GM12878 (cell line): Measurements from ENCODE around the gene LSM3. TPM values are rescaled to one million over a fixed set of nuclear protein-coding genes. Genes with fewer than 3 reads are reported as not detected.

Source experiments
- ATAC-seq: fragments of 200-7000 bp; cut with Tn5 transposase; 3 replicates; pipeline ENCODE4 v1.9.1; 2020; ENCODE audit warnings: mild to moderate bottlenecking, moderate library complexity
- BruUV-seq: library from RNA; stranded (reverse); fragments of 400-500 nt; replicated peaks from 2 replicates; lab custom pipeline; 2021; lab: Mats Ljungman, UMichigan
- CTCF ChIA-PET: fragments of 300-600 bp; sonication (Branson Sonifier 250); formaldehyde crosslinking; extraction: SDS; loops from one replicate; lab custom pipeline; 2021; ENCODE audit warnings: inconsistent platforms; lab: Yijun Ruan, JAX
- POLR2A ChIA-PET: fragments of 350-600 bp; formaldehyde crosslinking; extraction: SDS; loops from one replicate; lab custom pipeline; 2021; ENCODE audit warnings: inconsistent platforms; lab: Charles Lee
- RAD21 ChIA-PET: fragments of 300-600 bp; sonication (Branson Sonifier 250); formaldehyde crosslinking; loops from one replicate; lab custom pipeline; 2023; ENCODE audit warnings: antibody characterized with exemption; ENCODE audit not compliant: unreplicated experiment; lab: Charles Lee
- SMC1A ChIA-PET: fragments of 300-600 bp; sonication (Branson Sonifier 250); formaldehyde crosslinking; loops from one replicate; lab custom pipeline; 2023; ENCODE audit not compliant: unreplicated experiment, uncharacterized antibody; lab: Charles Lee
- DNase-seq: peaks from one replicate; pipeline ENCODE4 v3.0.0-alpha.2; 2011; ENCODE audit warnings: low read depth, low spot score
- FAIRE-seq: peaks from 3 replicates; lab custom pipeline; 2011; peaks lifted over from hg19 to GRCh38; lab: Jason Lieb, UNC
- H2AFZ ChIP-seq: 2 replicates; pipeline ENCODE4 v1.6.0; 2011; ENCODE audit warnings: low read depth, low read length, control low read depth; ENCODE audit not compliant: control insufficient read depth
- H3K27ac ChIP-seq: 2 replicates; pipeline ENCODE4 v1.5.1; 2011; ENCODE audit warnings: control low read depth; ENCODE audit not compliant: control insufficient read depth, insufficient read depth
- H3K27me3 ChIP-seq, 2 experiments: replicated peaks in 1 of 2; 2 replicates each; pipeline versions ENCODE4 v1.6.0 to v1.6.1; 2011; ENCODE audit warnings: low read length in 1 of 2; ENCODE audit not compliant: control insufficient read depth in 2 of 2, insufficient read depth in 2 of 2
- H3K36me3 ChIP-seq, 2 experiments: 2 replicates each; pipeline ENCODE4 v1.5.1; 2011; ENCODE audit warnings: low read length in 1 of 2; ENCODE audit not compliant: control insufficient read depth in 2 of 2, insufficient read depth in 2 of 2
- H3K4me1 ChIP-seq: 2 replicates; pipeline ENCODE4 v1.6.1; 2011; ENCODE audit warnings: mild to moderate bottlenecking, low read length, moderate library complexity, mixed read lengths; ENCODE audit not compliant: control insufficient read depth, insufficient read depth
- H3K4me2 ChIP-seq: 2 replicates; pipeline ENCODE4 v1.6.0; 2011; ENCODE audit warnings: control low read depth; ENCODE audit not compliant: control insufficient read depth, insufficient read depth
- H3K4me3 ChIP-seq: fragments of 200-600 bp; sonication (generic); 2 replicates; pipeline ENCODE4 v1.5.1; 2016
- H3K79me2 ChIP-seq: 2 replicates; pipeline ENCODE4 v1.6.0; 2011; ENCODE audit warnings: low read length; ENCODE audit not compliant: control insufficient read depth, insufficient read depth
- H3K9ac ChIP-seq: 2 replicates; pipeline ENCODE4 v1.8.0; 2011; ENCODE audit warnings: low read length, control low read depth, mixed read lengths; ENCODE audit not compliant: control insufficient read depth, insufficient read depth
- H3K9me3 ChIP-seq: replicated peaks from 3 replicates; pipeline ENCODE4 v1.5.1; 2011; ENCODE audit warnings: mild to moderate bottlenecking, low read length; ENCODE audit not compliant: control insufficient read depth, insufficient read depth
- H4K20me1 ChIP-seq: 2 replicates; pipeline ENCODE4 v1.6.0; 2011; ENCODE audit not compliant: control insufficient read depth, insufficient read depth
- ATF2 ChIP-seq: IDR thresholded peaks from 2 replicates; pipeline ENCODE4 v1.6.1; 2012; ENCODE audit warnings: low read length, inconsistent platforms
- CHD4 ChIP-seq: fragments of 200-600 bp; sonication (generic); IDR thresholded peaks from 2 replicates; pipeline ENCODE4 v1.6.1; 2016; ENCODE audit warnings: mild to moderate bottlenecking
- IKZF2 ChIP-seq, 2 experiments: fragments of 450-650 bp; IDR thresholded peaks; 2 replicates each; pipeline ENCODE4 v1.6.1; 2017; ENCODE audit warnings: mild to moderate bottlenecking in 2 of 2, moderate library complexity in 2 of 2
- MEF2A ChIP-seq: IDR thresholded peaks from 2 replicates; pipeline ENCODE4 v1.6.1; 2011; ENCODE audit warnings: low read depth, mild to moderate bottlenecking, low read length, moderate library complexity; ENCODE audit not compliant: insufficient read depth
- MEF2B ChIP-seq: fragments of 450-650 bp; IDR thresholded peaks from 2 replicates; pipeline ENCODE4 v1.6.1; 2018; ENCODE audit warnings: mild to moderate bottlenecking, moderate library complexity; ENCODE audit not compliant: partially characterized antibody, poor library complexity, severe bottlenecking
- RCOR1 ChIP-seq: conservative IDR thresholded peaks from 2 replicates; pipeline ENCODE4 v1.6.1; 2012; ENCODE audit warnings: low read depth, low read length, improper control_type of control experiment
- RELB ChIP-seq: fragments of 450-650 bp; IDR thresholded peaks from 2 replicates; pipeline ENCODE4 v1.6.1; 2017; ENCODE audit warnings: low read depth, mild to moderate bottlenecking, moderate library complexity
- SIX5 ChIP-seq: IDR thresholded peaks from 2 replicates; pipeline ENCODE4 v1.6.1; 2011; ENCODE audit warnings: mild to moderate bottlenecking, low read depth, low read length, moderate library complexity; ENCODE audit not compliant: severe bottlenecking
- SMAD1 ChIP-seq: fragments of 450-650 bp; IDR thresholded peaks from 2 replicates; pipeline ENCODE4 v1.6.1; 2018; ENCODE audit warnings: mild to moderate bottlenecking, low read depth; ENCODE audit not compliant: partially characterized antibody
- SREBF1 ChIP-seq: IDR thresholded peaks from 2 replicates; pipeline ENCODE4 v1.6.1; 2012; ENCODE audit warnings: mild to moderate bottlenecking, low read length
- TARDBP ChIP-seq: IDR thresholded peaks from 2 replicates; pipeline ENCODE4 v1.6.1; 2016; ENCODE audit warnings: borderline replicate concordance
- YBX1 ChIP-seq: fragments of 450-650 bp; IDR thresholded peaks from 2 replicates; pipeline ENCODE4 v1.6.1; 2016; ENCODE audit warnings: antibody characterized with exemption
- ZBED1 ChIP-seq: IDR thresholded peaks from 2 replicates; pipeline ENCODE4 v1.6.1; 2016; ENCODE audit warnings: borderline replicate concordance
- WGBS: methylation state at CpG from one replicate; pipeline ENCODE4 v1.1.6; 2016; ENCODE audit warnings: low lambda C conversion rate; ENCODE audit not compliant: insufficient replicate concordance, insufficient coverage; ENCODE audit errors: missing lambda C conversion rate; 5-methylcytosine and 5-hydroxymethylcytosine counted together
- in situ Hi-C: fragments of 300-500 bp; cut with MboI; formaldehyde crosslinking; loops from 9 replicates; pipeline ENCODE4 v1.14.3; 2018; ENCODE audit warnings: mixed read lengths
- intact Hi-C: fragments of 100-400 bp; cut with micrococcal nuclease; formaldehyde crosslinking; loops from one replicate; pipeline ENCODE4 v1.14.2; 2022; ENCODE audit not compliant: unreplicated experiment
- polyA plus RNA-seq, 11 experiments: library from polyadenylated mRNA; depleted of rRNA in 4 of 11; unstranded in 6 of 11; stranded (reverse) in 5 of 11; fragments of >200 nt; fragmentation: Nextera tagmentation in 4 of 11; fragmentation: Illumina TruSeq in 1 of 11; extraction: Ambion mirVana in 4 of 11; extraction: Trizol in 1 of 11; gene quantifications; 1 replicate in 1 of 11; 2 replicates in 10 of 11; pipeline versions ENCODE4 v1.2.1 to v1.2.3, GENCODE V29; 2011 to 2016; ENCODE audit warnings: inconsistent platforms in 2 of 11, missing spikeins in 2 of 11, low read depth in 1 of 11
- total RNA-seq, 4 experiments: library from RNA; depleted of rRNA in 3 of 4; stranded (reverse); fragments of >200 nt in 3 of 4; fragmentation: Illumina TruSeq in 1 of 4; extraction: Trizol in 1 of 4; gene quantifications; 2 replicates each; pipeline versions ENCODE4 v1.2.1 to v1.2.3, GENCODE V29; 2013 to 2021

LSM3 gene
- total and polyA plus RNA-seq, 10 of the 15 experiments (the other 5 are each of a cell fraction or from before 2014, with no cell fraction given) = 15.5 to 111 (median 29.1) TPM

GRCh38 chr3:14248849-14249523 lies 70.4 kb downstream of the LSM3 start:
- Histone ChIP-seq H3K27ac (no peak overlapping the region), H3K27me3 (peaks cover 0 to 2% of the 10 kb centered on the region in 2 experiments; a peak in 1 of 4 replicates), H3K4me3 (no peak overlapping the region), H3K9ac (no peak overlapping the region), H3K79me2 (no peaks in the 10 kb centered on the region), H3K4me1 (no peaks in the 10 kb centered on the region), H2AFZ (no peak overlapping the region), H4K20me1 (no peaks in the 10 kb centered on the region; the same call in 1 of the 2 replicates), H3K36me3 (no peaks in the 10 kb centered on the region), H3K9me3 (no peaks in the 10 kb centered on the region), H3K4me2 (no peak overlapping the region)
- DNase-seq (no peak), FAIRE-seq (no peak), ATAC-seq (no peak)
- BruUV-seq = no TSS peak
- in situ Hi-C loops (no loop called here), intact Hi-C loops (no loop called here)
- WGBS = 27% methylated on average over 5 of the region's 5 CpGs
- ChIA-PET POLR2A (no interaction called here), SMC1A (no interaction called here), RAD21 (no interaction called here), CTCF (no interaction called here)
- TF ChIP-seq ZBED1 (no peak), RCOR1 (no peak), ATF2 (no peak), CHD4 (no peak), MEF2B (no peak), SREBF1 (no peak), YBX1 (no peak), MEF2A (no peak), TARDBP (no peak), SMAD1 (no peak), SIX5 (no peak), IKZF2 (IDR thresholded peaks at IDR 0.05) (no peak), RELB (no peak)

Other genes starting within 250 kb of the LSM3 start
- gene CHCHD4, start 53.9 kb upstream of the LSM3 start, total RNA-seq (2014; rRNA removed) = 22.4 and 27.0 TPM in 2 replicates
- gene CHCHD4, start 53.9 kb upstream of the LSM3 start, total RNA-seq (2014; rRNA removed; fragmentation: Illumina TruSeq; extraction: Trizol) = 24.4 and 24.6 TPM in 2 replicates
- 20.1 and 21.0 TPM in 2 replicates for gene CHCHD4, start 53.9 kb upstream of the LSM3 start, total RNA-seq (2021)
- 22.9 and 28.8 TPM in 2 replicates for gene CHCHD4, start 53.9 kb upstream of the LSM3 start, polyA plus RNA-seq (2011; rRNA removed)
- gene CHCHD4, start 53.9 kb upstream of the LSM3 start, polyA plus RNA-seq (2014; fragmentation: Illumina TruSeq; extraction: Trizol) = 34.9 and 38.4 TPM in 2 replicates
- gene CHCHD4, start 53.9 kb upstream of the LSM3 start, polyA plus RNA-seq (2014; fragmentation: Nextera tagmentation; extraction: Ambion mirVana) = 10 to 100 TPM; 37.9 to 46.8 TPM
- 25.3 and 26.0 TPM in 2 replicates for gene CHCHD4, start 53.9 kb upstream of the LSM3 start, polyA plus RNA-seq (2014; rRNA removed)
- gene CHCHD4, start 53.9 kb upstream of the LSM3 start, polyA plus RNA-seq (2016; fragmentation: Nextera tagmentation; extraction: Ambion mirVana) = 10 to 100 TPM; 31.9 to 36.4 TPM
- gene TMEM43, start 53.8 kb upstream of the LSM3 start, total RNA-seq (2014; rRNA removed) = 23.0 and 25.0 TPM in 2 replicates
- gene TMEM43, start 53.8 kb upstream of the LSM3 start, total RNA-seq (2014; rRNA removed; fragmentation: Illumina TruSeq; extraction: Trizol) = 15.4 and 15.7 TPM in 2 replicates
- gene TMEM43, start 53.8 kb upstream of the LSM3 start, total RNA-seq (2021) = 18.0 and 18.7 TPM in 2 replicates
- 29.9 and 33.0 TPM in 2 replicates for gene TMEM43, start 53.8 kb upstream of the LSM3 start, polyA plus RNA-seq (2011; rRNA removed)
- gene TMEM43, start 53.8 kb upstream of the LSM3 start, polyA plus RNA-seq (2014; fragmentation: Illumina TruSeq; extraction: Trizol) = 16.9 and 17.5 TPM in 2 replicates
- gene TMEM43, start 53.8 kb upstream of the LSM3 start, polyA plus RNA-seq (2014; fragmentation: Nextera tagmentation; extraction: Ambion mirVana) = 1 to 10 TPM; 7.2 to 7.6 TPM
- 17.1 and 18.3 TPM in 2 replicates for gene TMEM43, start 53.8 kb upstream of the LSM3 start, polyA plus RNA-seq (2014; rRNA removed)
- gene TMEM43, start 53.8 kb upstream of the LSM3 start, polyA plus RNA-seq (2016; fragmentation: Nextera tagmentation; extraction: Ambion mirVana) = 10 to 100 TPM; 22.3 to 24.4 TPM
- 30.2 and 32.9 TPM in 2 replicates for gene XPC, start 216 bp upstream of the LSM3 start, total RNA-seq (2014; rRNA removed)
- gene XPC, start 216 bp upstream of the LSM3 start, total RNA-seq (2014; rRNA removed; fragmentation: Illumina TruSeq; extraction: Trizol) = 27.9 and 29.5 TPM in 2 replicates
- 32.9 and 35.1 TPM in 2 replicates for gene XPC, start 216 bp upstream of the LSM3 start, total RNA-seq (2021)
- 19.2 and 27.7 TPM in 2 replicates for gene XPC, start 216 bp upstream of the LSM3 start, polyA plus RNA-seq (2011; rRNA removed)
- 31.5 and 36.3 TPM in 2 replicates for gene XPC, start 216 bp upstream of the LSM3 start, polyA plus RNA-seq (2014; fragmentation: Illumina TruSeq; extraction: Trizol)
- gene XPC, start 216 bp upstream of the LSM3 start, polyA plus RNA-seq (2014; fragmentation: Nextera tagmentation; extraction: Ambion mirVana) = 1 to 10 TPM; 4.0 to 6.1 TPM
- gene XPC, start 216 bp upstream of the LSM3 start, polyA plus RNA-seq (2014; rRNA removed) = 25.8 and 28.1 TPM in 2 replicates
- gene XPC, start 216 bp upstream of the LSM3 start, polyA plus RNA-seq (2016; fragmentation: Nextera tagmentation; extraction: Ambion mirVana) = 10 to 100 TPM; 45.7 to 48.3 TPM
- 28.2 and 28.3 TPM in 2 replicates for gene SLC6A6, start 223.8 kb downstream of the LSM3 start, total RNA-seq (2014; rRNA removed)
- 18.6 and 19.7 TPM in 2 replicates for gene SLC6A6, start 223.8 kb downstream of the LSM3 start, total RNA-seq (2014; rRNA removed; fragmentation: Illumina TruSeq; extraction: Trizol)
- gene SLC6A6, start 223.8 kb downstream of the LSM3 start, total RNA-seq (2021) = 44.5 and 47.0 TPM in 2 replicates
- gene SLC6A6, start 223.8 kb downstream of the LSM3 start, polyA plus RNA-seq (2011; rRNA removed) = 14.1 and 21.8 TPM in 2 replicates
- 25.7 and 28.5 TPM in 2 replicates for gene SLC6A6, start 223.8 kb downstream of the LSM3 start, polyA plus RNA-seq (2014; fragmentation: Illumina TruSeq; extraction: Trizol)
- 1 to 10 TPM; 5.6 to 6.2 TPM for gene SLC6A6, start 223.8 kb downstream of the LSM3 start, polyA plus RNA-seq (2014; fragmentation: Nextera tagmentation; extraction: Ambion mirVana)
- gene SLC6A6, start 223.8 kb downstream of the LSM3 start, polyA plus RNA-seq (2014; rRNA removed) = 26.4 and 26.5 TPM in 2 replicates
- gene SLC6A6, start 223.8 kb downstream of the LSM3 start, polyA plus RNA-seq (2016; fragmentation: Nextera tagmentation; extraction: Ambion mirVana) = 10 to 100 TPM; 10.0 to 13.4 TPM